SU-DHL-6 (cell line): ENCODE data around the gene PRPF6.

Experiments used
- EZH2phosphoT487 ChIP-seq: fragments of 200-600 bp; sonication (generic), shearing (Covaris generic); conservative IDR thresholded peaks from 2 replicates; pipeline ENCODE4 v1.6.1; 2018; ENCODE audit warnings: mild to moderate bottlenecking, antibody characterized with exemption, low read length, moderate library complexity, mixed read lengths
- TF ChIP-seq, protein P1 (sequence below): fragments of 200-600 bp; sonication (generic); IDR thresholded peaks from one replicate; pipeline ENCODE4 v1.5.1; 2017; ENCODE audit warnings: antibody characterized with exemption, mild to moderate bottlenecking, low read length, moderate library complexity; ENCODE audit not compliant: insufficient read depth, poor library complexity, severe bottlenecking

DNA sequence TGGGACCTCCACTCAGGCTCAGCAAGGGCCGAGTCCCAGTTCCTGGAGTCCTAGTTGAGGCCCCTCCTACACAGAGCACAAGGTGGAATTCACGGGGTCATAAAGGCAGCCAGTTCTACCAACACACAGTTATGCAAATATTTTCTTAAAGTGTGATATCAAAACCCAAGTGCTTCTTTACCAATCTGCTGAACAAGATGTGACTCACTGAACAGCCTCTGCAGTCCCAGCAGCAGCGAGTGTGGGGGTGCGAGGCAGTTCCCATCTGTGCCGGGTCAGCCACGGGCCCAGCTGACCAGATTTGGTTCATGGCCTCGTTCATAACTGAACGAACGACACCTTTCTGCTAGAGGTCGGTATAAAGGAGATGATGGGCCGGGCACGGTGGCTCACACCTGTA is 77.6 kb downstream of the PRPF6 start:
- TF ChIP-seq, protein P1, sequence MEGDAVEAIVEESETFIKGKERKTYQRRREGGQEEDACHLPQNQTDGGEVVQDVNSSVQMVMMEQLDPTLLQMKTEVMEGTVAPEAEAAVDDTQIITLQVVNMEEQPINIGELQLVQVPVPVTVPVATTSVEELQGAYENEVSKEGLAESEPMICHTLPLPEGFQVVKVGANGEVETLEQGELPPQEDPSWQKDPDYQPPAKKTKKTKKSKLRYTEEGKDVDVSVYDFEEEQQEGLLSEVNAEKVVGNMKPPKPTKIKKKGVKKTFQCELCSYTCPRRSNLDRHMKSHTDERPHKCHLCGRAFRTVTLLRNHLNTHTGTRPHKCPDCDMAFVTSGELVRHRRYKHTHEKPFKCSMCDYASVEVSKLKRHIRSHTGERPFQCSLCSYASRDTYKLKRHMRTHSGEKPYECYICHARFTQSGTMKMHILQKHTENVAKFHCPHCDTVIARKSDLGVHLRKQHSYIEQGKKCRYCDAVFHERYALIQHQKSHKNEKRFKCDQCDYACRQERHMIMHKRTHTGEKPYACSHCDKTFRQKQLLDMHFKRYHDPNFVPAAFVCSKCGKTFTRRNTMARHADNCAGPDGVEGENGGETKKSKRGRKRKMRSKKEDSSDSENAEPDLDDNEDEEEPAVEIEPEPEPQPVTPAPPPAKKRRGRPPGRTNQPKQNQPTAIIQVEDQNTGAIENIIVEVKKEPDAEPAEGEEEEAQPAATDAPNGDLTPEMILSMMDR: no peak
- TF ChIP-seq EZH2phosphoT487: no peak
